Inferior parietal cortex (tissue), 1 donor: ENCODE measurements around the gene ITIH6.
"Not testable (repeated sequence)": the region's sequence is repeated elsewhere in the genome, so short reads cannot be mapped to it uniquely, and the experiment has no call there.

Experiments
- DNase-seq: peaks from one replicate; pipeline ENCODE4 v3.0.0-alpha.2; 2016; ENCODE audit errors: extremely low spot score

The ITIH6 gene

DNA sequence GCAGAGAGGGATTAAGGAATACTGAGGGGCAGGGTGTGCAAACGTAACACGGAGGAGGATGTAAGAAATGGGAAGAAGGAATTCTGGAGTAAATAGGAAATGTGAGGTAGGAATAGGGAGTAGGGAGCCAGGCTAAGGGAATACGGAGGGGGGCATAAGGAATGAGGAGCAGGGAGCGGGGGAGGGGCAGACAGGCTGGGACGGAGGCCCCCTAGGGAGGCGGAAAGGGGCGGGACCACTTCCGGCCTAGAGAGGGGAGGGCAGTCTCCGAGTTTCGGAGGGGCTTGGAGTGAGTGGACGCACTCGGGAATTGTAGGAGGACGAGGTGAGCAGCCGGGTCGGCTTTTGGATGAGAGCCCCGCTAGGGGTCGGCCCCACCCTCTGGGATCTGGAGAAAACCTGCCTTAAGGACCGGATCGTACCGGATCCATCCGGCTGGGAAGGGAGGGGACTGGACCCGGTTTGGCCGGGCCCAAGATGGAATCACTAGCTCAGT, 10.1 kb upstream of the ITIH6 start:
- DNase-seq = peak; percentile 34

DNA sequence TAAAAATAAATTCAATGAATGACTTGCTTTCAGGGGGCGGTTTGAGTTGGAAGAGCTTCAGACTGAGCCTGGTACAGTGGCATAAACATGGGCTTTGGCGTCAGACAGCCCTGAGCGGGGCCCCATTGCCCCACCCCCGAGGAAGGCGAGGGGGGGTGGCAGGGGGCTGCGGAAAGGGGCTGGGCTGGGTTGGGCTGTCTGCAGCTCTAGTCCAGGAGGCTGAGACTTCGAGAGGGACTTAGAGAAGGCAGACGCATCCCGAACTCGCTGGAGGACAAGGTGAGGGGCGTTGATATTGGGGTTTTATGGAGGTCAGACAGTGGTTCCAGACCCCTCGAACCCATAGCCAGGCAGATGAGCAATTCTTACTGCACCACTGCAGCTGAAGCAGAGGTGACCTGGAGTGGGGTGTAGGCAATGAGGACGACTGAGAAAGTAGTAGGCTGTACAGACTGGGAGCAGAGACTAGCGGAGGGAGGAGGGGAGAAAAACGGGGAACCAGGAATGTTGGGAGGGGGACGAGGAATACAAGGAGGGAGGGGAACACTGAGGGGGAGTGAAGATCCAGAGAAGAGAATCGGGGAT, 9.6 kb upstream of the ITIH6 start, which contains the start of gene MAGED2:
MAGED2 (plus strand) TSS at position 222 of the 585 bp plus-strand sequence. CDS start 1,587 bp downstream, outside the sequence.
- peak; percentile 2 for DNase-seq

DNA sequence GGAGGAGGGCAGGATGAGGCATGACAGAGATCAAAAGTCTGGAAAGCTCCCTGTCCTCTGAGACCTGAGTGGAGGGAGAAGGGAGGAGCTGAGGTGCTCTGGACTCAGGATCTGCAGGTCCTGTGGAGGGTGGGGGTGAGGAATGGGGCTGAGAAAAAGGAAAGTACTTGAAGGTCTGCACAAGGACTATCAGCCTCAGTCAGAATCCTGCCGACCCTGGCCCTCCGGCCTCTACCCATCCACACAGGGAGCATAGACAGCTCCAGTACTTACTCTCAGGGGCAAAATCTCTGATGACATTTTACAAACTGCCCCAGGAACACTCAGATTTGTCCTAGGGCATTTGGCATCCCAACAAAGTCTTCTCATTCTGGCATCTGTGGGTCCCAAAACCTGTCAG, 991 bp upstream of the ITIH6 start:
- no peak for DNase-seq

DNA sequence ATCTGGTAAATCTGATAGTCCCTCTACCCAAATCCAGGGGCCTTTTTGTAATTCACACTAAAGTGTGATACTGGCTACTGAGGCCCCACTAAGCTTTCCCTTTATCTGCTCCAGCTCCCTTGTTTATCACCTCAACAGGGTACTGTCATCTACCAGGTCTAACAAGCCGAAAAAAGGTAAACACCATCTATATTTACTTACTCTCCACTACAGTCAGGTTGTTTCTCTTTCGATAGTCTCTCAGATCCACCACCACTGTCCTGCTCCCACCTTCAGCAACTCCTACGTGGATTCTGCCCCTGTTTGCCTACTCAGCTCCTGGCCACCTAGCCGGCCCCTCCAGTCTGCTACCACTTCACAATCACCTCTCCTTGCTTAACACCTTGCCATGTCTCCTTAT, 3.3 kb downstream of the ITIH6 start:
- DNase-seq = no peak

DNA sequence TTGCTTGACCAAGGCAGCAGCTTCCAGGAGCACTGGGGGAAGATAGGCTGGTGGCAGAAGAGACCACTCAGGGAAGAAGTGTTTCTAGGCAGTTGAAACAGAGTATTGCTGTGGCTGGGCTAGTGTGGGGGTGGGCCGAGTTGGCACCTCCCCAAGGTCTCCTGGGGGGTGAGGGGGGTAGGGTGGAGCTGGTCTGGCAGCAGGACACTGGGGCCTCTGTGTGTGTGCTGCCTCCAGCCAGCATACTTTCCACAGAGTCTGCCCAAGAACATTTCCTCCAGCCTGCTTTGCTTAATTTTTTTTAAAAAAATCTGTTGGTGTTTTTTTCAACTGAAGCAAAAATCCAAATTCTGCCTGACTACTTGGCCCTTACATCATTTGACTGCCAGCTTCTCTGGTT, 4.0 kb downstream of the ITIH6 start:
- no peak for DNase-seq

DNA sequence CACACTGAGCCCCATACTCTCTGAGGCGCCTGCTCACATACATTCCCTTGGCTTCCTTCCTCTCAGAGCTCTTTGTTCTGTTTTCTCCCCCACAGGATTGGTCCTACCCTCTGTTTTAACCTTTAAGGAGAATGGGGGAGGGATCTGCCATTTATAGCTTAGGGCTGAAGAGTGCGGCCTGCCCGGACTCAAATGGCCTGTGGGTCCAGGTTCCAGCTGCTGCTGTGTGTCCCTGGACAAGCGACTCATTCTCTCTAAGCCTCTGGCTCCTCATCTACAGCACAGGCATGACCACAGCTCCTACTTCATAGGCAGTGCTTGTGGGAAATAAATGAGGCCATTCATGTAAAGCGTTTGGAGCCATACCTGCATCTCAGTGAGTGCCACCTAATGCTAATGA, 8.7 kb downstream of the ITIH6 start:
- not testable (repeated sequence) for DNase-seq

DNA sequence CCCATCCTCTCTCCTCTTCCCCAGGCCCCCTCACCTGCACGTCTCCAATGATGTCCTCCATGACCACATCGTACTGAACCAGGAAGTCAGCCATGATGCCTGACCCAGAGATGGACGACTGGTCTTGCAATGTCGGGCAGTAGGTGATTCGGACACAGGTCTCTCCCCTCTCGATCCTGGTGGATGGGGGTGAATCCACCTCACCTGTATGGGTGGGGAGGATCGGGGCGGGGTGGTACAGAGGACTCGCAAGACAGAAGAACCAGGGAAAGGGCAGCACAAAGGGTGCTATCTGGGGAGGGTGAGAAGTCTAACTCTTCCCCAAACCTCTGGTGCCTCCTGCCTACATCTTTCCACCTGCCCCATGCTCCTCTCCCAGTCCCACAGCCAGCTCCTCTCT, 9.6 kb downstream of the ITIH6 start:
- no peak for DNase-seq

DNA sequence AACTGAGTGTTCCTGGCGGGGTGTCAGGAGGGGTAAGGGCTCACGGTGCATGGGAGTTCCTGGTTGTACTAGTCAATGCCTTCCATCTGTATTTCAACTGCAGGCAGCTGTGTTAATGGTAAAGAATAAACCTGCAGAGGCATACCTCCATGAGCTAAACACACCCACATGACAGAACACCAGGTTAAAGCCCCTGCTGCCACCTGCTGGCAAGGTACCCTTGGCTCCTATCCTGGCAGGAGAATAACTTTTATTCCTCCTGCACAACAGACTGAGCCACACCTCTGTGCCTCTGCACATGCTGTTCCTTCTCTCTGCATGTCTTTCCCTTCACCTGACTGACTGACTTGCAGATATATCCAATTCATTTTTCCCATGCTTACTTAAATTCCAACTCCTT, 11.1 kb downstream of the ITIH6 start:
- DNase-seq = no peak

DNA sequence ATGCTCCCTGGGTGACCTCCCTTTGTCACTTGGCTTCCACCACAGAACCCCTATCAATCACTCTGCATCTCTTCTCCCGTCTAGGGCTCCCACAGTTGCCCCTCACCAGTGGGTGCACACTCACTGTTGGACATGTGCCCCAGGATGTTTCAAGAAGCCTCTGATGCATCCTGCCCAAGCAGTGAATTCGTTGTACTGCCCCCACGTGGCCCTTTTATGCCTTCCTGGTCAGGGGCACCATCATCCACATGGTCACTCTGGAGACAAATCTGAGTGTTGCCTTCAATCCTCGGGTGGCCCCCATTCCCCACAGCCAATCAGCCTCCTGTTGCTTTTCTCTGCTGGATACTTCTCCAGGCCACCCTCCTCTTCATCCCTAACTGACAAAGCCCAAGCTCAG, 12.2 kb downstream of the ITIH6 start:
- no peak for DNase-seq

DNA sequence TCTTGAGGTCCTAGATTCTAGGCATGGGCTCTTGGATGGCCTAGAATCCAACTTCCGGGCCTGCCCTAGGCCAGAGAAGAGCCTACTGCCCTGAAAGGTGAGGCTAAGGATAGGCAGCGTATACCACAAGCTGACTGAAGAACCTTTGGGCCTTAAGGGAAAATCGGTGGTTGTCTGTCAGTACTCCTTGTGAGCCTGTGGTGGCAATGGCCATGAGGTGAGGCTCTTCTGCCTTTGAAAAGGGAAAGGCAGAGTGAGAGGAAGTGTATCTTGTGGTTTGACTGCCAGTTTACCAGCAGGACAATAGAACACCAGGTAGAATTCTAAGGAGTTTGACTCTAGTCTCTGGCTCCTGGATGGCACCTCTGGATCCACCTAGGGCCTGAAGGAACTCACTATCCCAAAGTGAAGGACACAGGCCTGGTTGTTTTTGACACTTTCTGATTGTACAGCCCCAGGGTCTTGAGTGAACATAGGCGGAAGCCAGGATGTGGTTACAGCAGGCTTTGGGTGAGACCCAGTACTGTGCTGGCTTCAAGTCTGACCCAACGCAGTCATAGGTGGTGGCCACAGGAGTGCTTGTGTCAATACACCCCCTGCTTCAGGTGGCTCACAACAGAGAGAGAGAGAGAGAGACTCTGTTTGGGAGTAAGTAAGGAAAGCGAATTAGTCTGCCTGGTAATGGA, 20.9 kb downstream of the ITIH6 start:
- no peak for DNase-seq

DNA sequence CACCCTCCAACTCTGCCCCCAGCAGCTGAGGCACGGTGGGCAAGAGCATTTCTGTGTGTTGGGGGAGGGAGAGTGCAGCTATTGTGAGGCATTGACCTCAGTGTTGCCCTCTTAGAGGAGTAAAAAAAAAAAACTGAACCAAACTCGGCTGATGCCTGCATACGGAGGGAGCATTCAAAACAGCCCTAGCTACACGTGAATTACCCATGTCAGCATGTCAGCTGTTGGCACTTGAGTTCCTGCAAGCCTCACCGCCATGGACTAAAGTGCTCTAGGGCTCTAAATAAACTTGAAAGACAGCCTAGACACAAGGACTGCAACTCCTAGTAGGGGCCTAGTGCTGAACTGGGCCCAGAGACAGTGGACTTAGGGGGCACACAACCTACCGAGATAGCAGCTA, 22.0 kb downstream of the ITIH6 start:
- DNase-seq = no peak

DNA sequence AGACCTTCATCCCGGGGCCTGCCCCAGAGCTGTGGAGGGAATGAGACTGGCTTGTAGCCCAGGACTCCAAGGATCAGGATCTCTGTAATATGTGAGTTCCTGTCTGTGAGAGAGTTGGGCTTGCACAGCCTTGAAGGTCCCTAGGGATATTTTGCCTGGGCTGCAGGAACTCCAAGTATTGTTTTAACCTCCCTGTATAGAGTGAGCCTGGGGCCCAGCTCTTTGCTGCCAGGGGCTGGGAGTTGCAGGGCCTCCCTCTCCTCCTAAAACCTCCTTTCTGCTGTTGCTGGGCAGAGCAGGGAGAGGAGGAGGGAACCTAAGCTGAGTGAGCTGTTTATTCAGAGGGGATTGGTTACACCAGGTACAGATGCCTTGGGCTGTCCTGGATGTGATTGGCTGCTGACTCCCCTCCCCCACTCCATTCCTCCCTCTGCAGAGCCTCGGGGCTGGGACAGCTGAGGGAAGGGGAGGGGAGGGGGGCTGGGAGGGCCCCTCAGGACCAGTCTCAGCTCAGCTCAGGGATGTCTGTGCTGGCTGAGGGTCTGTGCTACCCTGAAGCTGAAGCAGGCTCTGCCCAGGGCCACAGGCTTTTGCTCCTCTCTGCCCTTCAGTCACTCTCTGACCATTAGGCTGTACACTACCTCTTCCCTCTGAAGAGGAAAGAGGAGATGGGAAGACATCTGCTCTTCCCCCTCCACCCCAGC, 23.5 kb downstream of the ITIH6 start:
- not testable (repeated sequence) for DNase-seq

DNA sequence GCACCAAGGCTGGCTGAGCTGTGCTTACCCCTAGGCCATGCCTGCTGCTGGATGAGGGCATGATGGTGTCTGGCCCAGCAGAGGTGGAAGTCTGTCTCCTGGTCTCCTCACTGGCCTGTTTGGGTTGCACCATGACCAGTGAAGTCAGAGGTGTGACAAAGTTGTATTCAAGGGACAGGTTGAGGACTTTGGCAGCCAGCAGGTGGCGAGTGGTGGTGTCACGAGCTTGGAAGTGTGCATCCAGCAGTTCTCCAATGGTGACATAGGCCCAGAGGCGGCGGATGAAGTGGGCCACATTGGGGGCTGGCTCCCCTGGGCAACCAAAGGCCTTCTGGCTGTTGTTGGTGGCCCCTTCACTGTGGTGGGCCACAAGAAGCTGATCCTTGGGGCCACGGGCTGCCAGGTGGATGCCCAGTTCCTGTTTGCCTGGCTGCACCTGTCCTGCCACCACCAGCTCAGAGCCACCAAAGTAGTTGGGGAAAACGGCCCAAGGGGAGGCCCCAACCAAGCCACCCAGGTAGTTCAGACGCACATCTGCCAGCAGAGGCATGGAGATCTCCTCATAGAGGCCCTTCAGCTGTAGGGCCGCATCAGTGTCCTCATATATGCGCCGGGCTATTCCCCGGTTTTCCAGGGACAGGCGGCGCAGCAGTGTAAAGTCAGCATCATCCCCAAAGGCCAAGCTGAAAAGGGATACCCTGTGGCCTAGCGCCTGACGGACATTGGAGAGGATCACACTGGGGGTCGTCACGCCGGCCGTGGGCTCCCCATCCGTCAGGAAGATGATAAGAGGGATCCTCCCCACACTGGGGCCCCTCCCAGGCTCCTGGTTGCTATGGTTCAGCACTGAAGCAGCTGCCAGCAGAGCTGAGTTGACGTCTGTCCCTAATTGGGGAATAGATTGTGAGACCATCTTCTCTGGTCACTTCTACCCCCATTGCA, 39.7 kb downstream of the ITIH6 start:
- no peak for DNase-seq

DNA sequence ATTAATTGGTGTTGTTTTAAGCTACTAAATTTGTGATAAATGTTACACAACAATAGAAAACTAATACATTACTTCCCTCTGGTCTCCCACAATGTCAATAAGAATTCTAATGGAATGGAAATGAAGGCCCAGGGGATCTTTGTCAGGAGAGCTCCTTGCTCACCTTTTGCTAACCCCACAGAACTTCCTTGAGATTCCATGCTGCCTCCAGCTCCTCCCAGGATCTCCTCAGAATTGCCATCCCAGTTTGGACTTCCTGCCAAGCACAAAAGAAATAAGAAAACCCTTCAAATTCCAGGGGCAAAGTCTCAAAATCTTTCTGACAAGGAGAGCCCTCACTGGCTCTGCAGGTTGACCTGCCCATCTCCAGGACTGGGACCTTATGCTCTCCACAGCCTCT, 43.2 kb downstream of the ITIH6 start:
- no peak for DNase-seq

DNA sequence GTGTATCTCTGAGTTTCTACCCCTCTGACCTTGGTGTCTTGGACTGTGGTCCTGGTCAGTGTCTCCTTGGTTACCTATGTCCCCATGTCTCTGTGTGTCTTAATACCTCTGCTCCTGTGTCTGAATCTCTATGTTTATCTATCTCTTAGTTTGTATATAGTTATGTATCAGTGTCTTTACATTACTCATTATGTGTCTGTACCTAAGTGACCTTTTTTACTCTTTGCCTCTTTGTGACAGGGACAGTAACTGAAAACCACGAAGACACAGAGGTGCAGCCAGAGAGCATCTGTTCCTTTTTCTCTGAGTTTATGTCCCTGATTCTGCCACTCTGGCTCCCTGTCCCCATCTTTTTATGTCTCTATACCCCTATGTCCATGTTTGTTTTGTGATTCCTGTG, 49.4 kb downstream of the ITIH6 start:
- DNase-seq = no peak

DNA sequence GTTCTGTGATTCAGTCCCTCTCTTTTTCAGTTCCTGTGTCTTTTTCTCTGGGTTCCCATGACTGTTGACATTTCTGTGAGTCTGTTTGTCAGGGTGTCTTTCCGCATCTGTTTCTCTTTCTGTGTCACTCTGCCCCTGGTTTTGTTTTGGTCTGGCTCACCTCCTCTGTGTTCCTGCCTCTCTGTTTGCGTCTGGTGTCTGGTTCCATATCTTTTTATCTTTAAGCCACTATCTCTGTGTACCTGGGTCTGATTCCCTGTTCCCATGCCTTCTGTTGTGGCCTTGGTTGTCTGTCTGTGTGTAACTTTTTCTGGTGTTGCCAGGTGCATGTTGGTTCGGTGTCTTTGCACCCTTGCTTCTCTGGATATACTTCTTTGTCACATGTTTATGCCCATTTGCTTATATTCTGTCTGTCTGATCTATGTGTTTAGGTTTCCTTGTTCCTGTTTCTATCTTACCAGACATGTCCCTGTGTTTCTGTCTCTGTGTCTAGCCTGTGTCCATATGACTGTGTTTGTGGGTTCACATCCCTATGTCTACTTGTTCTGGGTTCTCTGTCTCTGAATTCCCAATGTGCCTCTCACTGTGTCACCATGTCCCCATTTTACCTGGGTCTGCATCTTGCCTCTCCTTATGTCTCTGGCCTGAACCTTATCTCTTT, 50.2 kb downstream of the ITIH6 start:
- DNase-seq = no peak

DNA sequence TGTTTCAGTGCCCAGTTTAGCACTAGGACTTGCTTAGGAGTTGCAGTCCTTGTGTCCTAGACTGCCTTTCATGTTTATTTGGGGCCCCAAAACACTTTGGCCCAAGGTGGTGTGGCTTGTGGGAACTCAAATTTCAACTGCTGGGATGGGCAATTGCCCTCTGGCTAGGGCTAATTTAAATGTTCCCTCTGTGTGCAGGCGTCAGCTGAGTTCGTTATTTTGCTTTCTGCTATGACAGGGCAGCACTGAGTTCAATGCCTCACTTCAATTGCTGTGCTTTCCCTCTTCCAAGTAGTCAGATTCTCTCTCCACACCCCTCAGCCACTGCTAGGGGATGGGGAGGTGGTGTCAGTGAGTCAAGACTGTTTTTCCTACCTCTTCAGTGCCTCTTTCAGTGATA, 51.1 kb downstream of the ITIH6 start:
- DNase-seq = no peak

DNA sequence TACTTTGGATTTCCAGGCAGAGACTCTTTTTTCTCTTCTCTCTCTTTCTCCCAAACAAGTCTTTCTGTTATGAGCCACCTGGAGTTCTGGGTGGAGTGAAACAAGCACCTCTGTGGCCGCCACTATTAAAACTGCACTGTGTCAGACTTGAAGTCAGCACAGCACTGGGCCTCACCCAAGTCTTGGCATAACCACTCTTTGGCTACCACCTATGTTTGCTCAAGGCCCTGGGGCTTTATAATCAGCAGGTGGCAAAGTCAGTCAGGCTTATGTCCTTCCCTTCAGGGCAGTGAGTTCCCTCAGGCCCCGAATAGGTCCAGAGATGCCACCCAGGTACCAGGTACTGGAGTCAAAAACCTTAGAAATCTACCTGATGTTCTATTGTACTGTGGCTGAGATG, 52.4 kb downstream of the ITIH6 start:
- no peak for DNase-seq

DNA sequence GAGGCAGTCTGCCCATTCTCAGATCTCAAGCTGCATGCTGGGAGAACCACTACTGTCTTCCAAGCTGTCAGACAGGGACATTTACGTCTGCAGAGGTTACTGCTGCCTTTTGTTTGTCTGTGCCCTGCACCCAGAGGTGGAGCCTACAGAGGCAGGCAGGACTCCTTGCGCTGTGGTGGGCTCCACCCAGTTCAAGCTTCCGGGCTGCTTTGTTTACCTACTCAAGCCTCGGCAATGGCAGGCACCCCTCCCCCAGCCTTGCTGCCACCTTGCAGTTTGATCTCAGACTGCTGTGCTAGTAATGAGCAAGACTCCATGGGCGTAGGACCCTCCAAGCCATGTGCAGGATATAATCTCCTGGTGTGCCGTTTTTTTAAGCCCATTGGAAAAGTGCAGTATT, 59.5 kb downstream of the ITIH6 start:
- DNase-seq = not testable (repeated sequence)

DNA sequence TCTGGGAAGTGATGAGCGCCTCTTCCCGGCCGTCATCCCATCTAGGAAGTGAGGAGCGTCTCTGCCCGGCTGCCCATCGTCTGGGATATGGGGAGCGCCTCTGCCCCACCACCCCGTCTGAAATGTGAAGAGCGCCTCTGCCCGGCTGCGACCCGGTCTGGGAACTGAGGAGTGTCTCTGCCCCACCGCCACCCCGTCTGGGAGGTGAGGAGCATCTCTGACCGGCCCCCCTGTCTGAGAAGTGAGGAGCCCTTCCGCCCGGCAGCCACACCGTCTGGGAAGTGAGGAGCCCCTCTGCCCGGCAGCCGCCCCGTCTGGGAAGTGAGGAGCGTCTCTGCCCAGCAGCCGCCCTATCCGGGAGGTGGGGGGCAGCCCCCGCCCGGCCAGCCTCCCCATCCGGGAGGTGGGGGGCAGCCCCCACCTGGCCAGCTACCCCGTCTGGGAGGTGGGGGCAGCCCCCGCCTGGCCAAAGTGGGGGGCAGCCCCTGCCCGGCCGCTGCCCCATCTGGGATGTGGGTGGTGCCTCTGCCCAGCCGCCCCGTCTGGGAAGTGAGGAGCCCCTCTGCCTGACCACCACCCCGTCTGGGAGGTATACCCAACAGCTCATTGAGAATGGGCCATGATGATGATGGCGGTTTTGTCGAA, 61.6 kb downstream of the ITIH6 start:
- not testable (repeated sequence) for DNase-seq

DNA sequence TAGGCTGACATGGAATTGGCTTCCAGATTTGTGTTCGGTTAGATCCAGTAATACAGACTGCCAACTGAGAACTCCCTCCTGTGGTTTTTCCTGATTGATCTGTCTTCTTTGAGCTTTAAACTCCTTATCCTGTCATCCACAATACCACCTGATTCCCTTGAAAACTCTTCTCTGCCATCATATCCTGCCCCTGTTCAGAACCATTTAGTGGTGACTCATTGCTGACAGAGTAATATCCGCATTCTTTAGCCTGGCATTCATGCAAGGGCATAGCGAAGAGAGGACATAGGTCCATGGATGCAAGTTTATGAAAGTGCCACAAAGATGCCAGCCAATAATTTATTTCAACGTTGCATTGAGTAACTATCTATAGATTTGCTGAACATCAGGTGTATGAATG, 76.6 kb downstream of the ITIH6 start:
- DNase-seq = no peak
